ENCODE data around the gene STIL.
"Not testable (repeated sequence)": the region's sequence is repeated elsewhere in the genome, so short reads cannot be mapped to it uniquely, and the experiment has no call there.

STIL gene

DNA sequence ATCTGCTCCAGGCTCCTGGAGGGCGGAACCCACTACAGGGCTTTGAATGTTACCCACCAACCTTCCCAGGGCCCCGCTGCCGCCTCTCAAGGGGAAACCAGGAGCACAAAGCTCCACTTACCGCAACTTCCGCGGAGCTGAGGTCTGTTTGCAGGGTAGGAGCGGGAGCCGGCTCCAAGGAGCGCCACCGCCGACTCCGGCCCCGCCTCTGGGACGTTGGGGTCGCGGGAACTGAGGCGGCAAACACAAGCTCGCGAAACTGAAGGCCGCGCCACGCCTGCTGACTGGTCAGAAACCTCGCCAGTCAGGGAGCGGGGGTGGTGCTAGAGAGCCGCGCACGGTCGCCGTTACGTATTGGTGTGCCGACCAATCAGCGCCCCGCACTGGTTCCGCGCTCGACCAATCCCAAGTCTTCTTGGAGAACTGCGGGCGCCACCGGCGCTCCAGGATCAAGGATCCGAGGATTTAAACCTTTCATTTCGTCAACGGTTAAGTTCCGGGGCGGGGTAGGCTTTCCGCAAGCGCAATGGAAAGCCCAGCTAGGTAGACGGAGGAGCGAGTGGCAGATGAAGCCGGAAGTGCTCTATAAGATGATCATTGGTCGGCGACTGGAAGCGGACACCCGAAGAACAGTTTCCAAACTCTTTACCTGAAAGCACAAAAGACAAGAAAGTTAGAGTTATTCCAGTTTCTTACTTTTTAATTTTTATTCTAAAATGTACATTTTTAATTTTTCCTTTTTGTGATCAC is at the start of gene STIL:
Gene STIL (minus strand): TSS at position 233 of the 750 bp plus-strand sequence. CDS start 3,828 bp downstream, outside the sequence.
- DNase-seq (ENCODE audit: low spot score), result peak; percentile 98

DNA sequence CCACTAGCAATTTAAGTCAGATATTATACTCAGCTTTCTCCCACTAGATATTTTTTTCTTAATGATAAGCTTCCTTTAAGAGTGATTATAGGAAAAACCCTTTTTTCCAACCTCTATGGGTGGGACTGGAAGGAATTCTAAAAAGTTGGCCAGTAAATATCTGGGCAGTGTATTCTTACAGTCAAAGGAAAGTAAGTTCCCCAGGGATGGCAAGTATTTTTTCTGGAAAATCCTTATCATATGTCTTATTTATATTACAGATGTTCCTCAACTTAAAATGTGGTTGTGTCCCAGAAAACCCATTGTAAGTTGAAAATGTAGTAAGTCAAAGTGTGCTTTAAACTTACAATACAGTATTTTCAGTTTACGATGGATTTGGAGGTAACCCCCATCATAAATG is 48.9 kb upstream of the STIL start:
- no peak for DNase-seq (ENCODE audit: low spot score)

DNA sequence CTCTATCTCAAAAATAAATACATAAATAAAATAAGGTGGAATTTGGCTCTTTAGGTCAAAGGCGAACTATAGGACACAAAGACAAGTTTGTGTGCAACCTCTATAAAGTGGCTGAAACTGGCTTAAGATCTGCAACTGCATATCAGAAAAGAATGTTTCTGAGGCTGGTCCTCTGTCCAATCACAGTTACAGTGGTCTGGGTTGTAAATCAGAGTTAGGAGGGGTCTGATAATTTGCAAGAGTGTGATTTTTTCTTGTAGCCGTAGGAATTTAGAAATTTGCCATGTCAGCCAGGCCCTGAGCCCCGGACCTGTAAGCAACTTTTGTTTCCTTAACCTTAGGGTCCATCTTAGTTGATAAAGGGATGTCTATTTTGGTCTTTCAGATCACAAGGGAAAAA is 47.4 kb upstream of the STIL start:
- DNase-seq (ENCODE audit: low spot score), result no peak

DNA sequence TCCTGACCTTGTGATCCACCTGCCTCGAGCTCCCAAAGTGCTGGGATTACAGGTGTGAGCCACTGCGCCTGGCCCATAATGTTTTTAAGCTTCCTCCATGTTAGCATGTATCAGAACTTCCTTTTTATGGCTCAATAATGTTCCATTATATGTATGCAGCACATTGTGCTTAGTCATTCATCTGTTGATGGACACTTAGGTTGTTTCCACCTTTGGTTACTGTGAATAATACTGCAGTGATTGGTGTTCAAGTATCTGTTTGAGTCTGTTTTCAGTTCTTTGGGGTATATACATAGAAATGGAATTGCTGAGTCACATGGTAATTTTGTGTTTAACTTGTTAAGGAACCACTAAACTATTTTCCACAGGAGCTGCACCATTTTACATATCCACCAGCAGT is 37.4 kb upstream of the STIL start:
- DNase-seq (ENCODE audit: low spot score), result no peak

DNA sequence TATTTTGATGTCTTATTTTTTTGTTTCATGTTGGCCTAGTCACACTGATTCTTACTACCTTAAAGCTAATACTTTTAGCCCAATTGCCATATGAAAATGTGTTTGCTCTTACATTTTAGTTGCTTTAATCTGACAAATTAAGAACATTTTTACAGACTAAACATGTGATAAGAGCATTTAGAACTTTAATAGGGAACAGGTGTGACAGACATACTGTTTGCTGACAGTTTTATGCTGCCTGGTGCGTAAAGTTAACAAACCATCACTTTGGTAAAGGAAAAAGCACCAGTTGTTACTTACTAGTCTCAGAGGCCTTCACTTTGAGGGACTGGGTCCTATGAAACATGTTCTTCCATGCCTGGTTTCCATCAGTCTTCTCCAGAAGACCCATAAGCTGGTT is 34.3 kb upstream of the STIL start:
- no peak for DNase-seq (ENCODE audit: low spot score)

DNA sequence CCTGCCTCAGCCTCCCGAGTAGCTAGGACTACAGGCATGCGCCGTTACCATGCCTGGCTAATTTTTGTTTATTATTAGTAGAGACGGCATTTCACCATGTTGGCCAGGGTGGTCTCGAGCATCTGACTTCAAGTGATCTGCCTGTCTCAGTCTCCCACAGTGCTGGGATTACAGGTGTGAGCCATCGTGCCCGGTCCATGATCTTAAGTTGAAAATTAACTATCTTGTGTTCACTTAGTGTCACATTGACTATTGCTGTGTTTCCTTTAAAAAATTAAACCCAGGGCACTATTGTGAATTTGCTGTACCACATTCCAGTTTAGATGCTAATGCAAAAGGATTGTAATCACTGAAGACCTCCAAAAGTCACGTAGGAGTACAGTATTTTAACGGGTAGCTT is 33.8 kb upstream of the STIL start:
- DNase-seq (ENCODE audit: low spot score), result no peak

- not testable (repeated sequence) for DNase-seq (ENCODE audit: low spot score)
These were observed 33.0 kb upstream of the STIL start for GRCh38 chr1:47346979-47347378.

DNA sequence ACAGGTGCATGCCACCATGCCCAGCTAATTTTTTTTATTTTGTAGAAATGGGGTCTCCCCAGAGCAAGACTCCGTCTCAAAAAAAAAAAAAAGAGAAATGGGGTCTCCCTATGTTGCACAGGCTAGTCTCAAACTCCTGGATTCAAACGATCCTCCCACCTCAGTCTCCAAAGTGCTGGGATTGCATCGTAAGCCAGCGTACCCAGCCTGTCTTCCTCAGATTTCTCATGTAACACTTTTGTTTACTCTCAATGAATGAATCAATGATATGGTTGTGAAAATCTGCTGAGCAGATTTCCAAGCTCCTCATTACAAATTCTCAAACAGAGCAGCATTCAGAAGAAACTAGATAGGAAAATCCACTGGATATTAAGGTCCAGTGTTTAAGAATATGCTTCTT is 26.3 kb upstream of the STIL start:
- DNase-seq (ENCODE audit: low spot score), result peak; percentile 15

GRCh38 chr1:47338249-47339077 is 24.5 kb upstream of the STIL start:
- no peak for DNase-seq (ENCODE audit: low spot score)

DNA sequence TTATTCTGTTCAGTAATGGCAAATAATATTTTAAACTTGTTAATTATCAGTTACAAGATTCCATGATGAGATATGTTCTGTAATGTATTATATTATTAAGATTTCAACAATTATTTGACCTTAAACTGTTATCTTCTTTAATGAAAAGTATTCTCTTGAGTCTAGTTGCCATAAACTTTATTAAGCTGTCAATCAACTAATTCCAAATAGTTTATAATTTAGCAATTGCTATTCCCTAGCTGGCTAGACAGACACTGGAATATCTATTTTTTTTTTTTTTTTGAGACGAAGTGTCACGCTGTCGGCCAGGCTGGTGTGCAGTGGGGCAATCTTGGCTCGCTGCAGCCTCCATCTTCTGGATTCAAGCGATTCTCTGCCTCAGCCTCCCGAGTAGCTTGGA is 23.4 kb upstream of the STIL start:
- no peak for DNase-seq (ENCODE audit: low spot score)

- DNase-seq (ENCODE audit: low spot score), result peak; percentile 13
These were observed 21.0 kb upstream of the STIL start for GRCh38 chr1:47334765-47335435.

GRCh38 chr1:47333922-47334764 is 20.2 kb upstream of the STIL start:
- peak; percentile 91 for DNase-seq (ENCODE audit: low spot score)

GRCh38 chr1:47333578-47333921 is 19.6 kb upstream of the STIL start, which contains the start of gene CMPK1:
Gene CMPK1, plus strand, starts transcription at chr1:47333790. Its CDS starts 156 bp downstream, at chr1:47333946.
- DNase-seq (ENCODE audit: low spot score), result peak; percentile 91

GRCh38 chr1:47332779-47333577 is 19.0 kb upstream of the STIL start:
- no peak for DNase-seq (ENCODE audit: low spot score)

DNA sequence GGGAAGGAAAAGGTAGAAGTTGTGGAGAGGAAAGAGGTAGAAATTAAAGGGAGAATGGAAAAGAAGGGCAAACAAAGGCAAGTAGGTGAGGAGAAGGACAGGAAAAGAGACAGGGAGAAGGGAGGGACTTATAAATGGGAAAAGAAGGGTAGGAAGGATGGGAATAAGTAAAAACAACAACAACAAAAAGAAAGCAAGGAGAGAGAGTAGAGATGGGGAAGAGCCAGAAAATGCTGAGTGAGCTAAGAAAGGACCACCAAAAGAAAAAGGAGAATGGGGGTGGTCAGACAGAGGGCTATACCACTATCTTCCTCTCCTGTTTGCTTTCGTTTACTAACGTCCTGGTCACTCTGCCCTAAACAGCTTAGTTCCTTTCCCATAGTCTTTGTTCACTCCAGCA is 17.9 kb upstream of the STIL start:
- DNase-seq (ENCODE audit: low spot score), result no peak

GRCh38 chr1:47330212-47330611 is 16.3 kb upstream of the STIL start:
- no peak for DNase-seq (ENCODE audit: low spot score)

DNA sequence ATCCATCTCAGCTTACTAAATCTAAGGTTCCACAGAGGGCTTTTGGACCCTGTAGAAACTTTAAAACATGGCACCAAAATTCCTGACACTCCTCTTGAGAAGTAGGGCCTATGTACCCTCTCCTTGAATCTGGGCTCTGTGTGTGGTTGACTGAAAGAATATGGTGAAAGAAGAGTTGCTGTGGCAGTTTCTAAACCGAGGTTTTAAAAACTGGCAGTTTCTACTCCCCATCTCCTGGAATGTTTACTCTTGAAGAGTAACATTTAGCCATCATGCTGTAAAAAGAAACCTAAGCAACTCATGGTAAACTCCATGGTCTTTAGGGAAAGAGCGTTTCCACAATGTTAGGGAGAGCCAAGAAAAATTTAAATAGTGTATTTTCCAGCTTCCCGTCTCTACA is 15.0 kb upstream of the STIL start:
- DNase-seq (ENCODE audit: low spot score), result no peak

DNA sequence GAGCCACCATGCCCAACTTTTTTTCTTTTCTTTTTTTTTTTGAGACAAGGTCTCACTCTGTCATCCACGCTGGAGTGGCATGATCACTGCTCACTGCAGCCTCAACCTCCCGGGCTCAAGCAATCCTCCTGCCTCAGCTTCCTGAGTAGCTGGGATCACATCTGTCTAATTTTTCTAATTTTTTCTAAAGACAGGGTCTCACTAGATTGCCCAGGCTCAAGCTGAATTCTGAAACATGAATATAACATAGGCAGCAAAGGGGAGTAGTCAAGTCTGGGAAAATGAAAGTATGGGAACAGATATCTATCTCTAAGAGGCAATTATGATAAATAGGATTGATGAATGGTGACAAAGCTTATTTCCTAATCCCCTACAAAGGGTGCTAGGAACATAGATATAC is 12.3 kb upstream of the STIL start:
- no peak for DNase-seq (ENCODE audit: low spot score)

DNA sequence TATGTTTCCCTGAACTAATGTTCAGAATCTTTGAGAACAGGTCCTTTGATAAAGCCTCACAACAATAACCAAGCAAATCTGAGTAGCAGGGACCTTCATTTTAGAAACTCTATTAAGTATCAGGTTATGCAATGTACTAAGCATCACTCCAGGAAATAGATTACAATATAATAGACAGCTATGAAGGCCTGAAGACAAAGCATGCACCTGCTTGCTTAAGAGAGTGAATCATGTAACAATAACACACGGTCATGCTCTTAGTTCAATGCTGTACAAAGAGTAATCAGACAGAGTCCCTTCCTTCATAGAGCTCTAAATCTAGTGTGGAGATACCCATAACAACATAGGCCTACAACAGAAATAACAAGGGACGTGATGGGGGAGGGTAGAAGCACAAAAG is 11.6 kb upstream of the STIL start:
- DNase-seq (ENCODE audit: low spot score), result no peak

DNA sequence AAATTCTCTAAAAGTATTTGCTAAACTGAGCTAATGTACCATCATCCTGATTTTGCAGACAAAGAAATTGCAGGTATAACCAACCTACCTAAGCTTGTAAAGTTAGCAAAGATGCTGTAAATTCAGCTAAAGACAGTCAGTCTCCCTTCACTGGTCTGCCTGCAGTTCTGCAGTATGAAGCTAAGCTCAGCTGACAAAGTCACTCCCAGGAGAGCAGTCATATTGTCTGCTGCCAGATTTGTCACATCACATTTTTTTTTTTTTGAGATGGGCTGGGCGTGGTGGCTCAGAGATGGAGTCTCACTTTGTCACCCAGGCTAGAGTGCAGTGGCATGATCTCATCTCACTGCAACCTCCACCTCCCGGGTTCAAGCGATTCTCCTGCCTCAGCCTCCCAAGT is 10.7 kb upstream of the STIL start:
- DNase-seq (ENCODE audit: low spot score), result no peak

DNA sequence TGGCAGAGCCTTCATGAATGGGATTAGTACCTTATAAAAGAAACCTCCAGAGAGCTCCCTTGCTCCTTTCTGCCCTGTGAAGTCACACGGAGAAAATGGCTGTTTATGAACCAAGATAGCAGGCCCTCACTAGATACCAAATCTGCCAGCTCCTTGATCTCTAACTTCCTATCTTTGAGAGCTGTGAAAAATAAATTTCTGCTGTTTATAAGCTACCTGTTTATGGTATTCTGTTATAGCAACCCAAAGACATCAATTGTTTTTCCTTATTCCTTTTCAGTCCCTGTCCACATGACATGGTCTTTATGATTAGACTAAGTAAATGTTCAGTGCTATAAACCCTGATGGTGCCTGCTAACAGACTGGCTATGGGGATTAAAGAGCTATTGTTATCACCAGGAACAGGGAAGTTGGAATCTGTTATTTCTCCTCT is 9.7 kb upstream of the STIL start:
- DNase-seq (ENCODE audit: low spot score), result no peak
